Spleen (tissue), 11 donors: ENCODE measurements around the gene INHBE. TPM values are rescaled to one million over a fixed set of nuclear protein-coding genes. Genes with fewer than 3 reads are reported as not detected.

ENCODE experiments used
- DNase-seq: peaks from one replicate; pipeline ENCODE4 v3.0.0-alpha.2; 2020
- H3K27ac ChIP-seq, 8 donors: fragments of 200-600 bp; sonication (generic) in 7 of 8; 1 replicate in 4 of 8; 2 replicates in 4 of 8; pipeline versions ENCODE4 v1.5.0 to v1.8.0; 2016 to 2021; ENCODE audit warnings: inconsistent platforms in 4 of 8, mild to moderate bottlenecking in 4 of 8, moderate library complexity in 1 of 8
- H3K27me3 ChIP-seq, 7 donors: fragments of 200-600 bp; sonication (generic) in 6 of 7; replicated peaks in 1 of 7; 1 replicate in 4 of 7; 2 replicates in 3 of 7; pipeline versions ENCODE4 v1.5.0 to v1.8.0; 2016 to 2021; ENCODE audit warnings: inconsistent platforms in 3 of 7, mild to moderate bottlenecking in 1 of 7
- H3K36me3 ChIP-seq, 6 donors: fragments of 200-600 bp; sonication (generic) in 5 of 6; 1 replicate in 4 of 6; 2 replicates in 2 of 6; pipeline versions ENCODE4 v1.5.0 to v1.8.0; 2016 to 2021; ENCODE audit warnings: inconsistent platforms in 2 of 6
- H3K4me1 ChIP-seq, 6 donors: fragments of 200-600 bp; sonication (generic) in 5 of 6; 1 replicate in 3 of 6; 2 replicates in 3 of 6; pipeline versions ENCODE4 v1.5.0 to v1.8.0; 2016 to 2021; ENCODE audit warnings: inconsistent platforms in 3 of 6
- H3K4me3 ChIP-seq, 8 donors: fragments of 200-600 bp; sonication (generic) in 7 of 8; 1 replicate in 4 of 8; 2 replicates in 4 of 8; pipeline versions ENCODE4 v1.5.0 to v1.8.0; 2016 to 2021; ENCODE audit warnings: inconsistent platforms in 4 of 8, mild to moderate bottlenecking in 4 of 8, moderate library complexity in 2 of 8
- H3K9me3 ChIP-seq, 8 donors: fragments of 200-600 bp; sonication (generic) in 7 of 8; 1 replicate in 4 of 8; 2 replicates in 4 of 8; pipeline versions ENCODE4 v1.5.0 to v1.8.0; 2016 to 2021; ENCODE audit warnings: inconsistent platforms in 4 of 8
- POLR2A ChIP-seq, 3 donors: fragments of 450-650 bp; IDR thresholded peaks; one replicate each; pipeline ENCODE4 v1.5.1; 2017; ENCODE audit warnings: antibody characterized with exemption in 3 of 3, mild to moderate bottlenecking in 1 of 3
- POLR2AphosphoS5 ChIP-seq, 3 donors: sonication (generic); formaldehyde crosslinking; IDR thresholded peaks; one replicate each; pipeline ENCODE4 v1.5.1; 2017; ENCODE audit warnings: antibody characterized with exemption in 3 of 3
- WGBS, 5 donors: extraction: QIAGEN DNeasy Blood & Tissue Kit in 3 of 5; methylation state at CpG; one replicate each; pipeline versions ENCODE4 v1.1.5 to v1.1.7; 2013 to 2018; 5-methylcytosine and 5-hydroxymethylcytosine counted together
- intact Hi-C: fragments of 100-400 bp; cut with DNase I; formaldehyde crosslinking; loops from one replicate; pipeline ENCODE4 v1.15.0; 2023; ENCODE audit warnings: low total_unique reads
- polyA plus RNA-seq, 3 donors: library from polyadenylated mRNA; stranded (reverse); fragments of 200-250 nt; gene quantifications; one replicate each; pipeline ENCODE4 v1.2.1, GENCODE V29; 2013
- total RNA-seq, 7 donors: library from RNA; depleted of rRNA in 3 of 7; stranded (reverse); fragments of >200 nt in 3 of 7; fragmentation: NEBNext Ultra II Directional in 4 of 7; extraction: Animal tissue kit (Norgen Biotek cat#: 25700) in 4 of 7; gene quantifications; one replicate each; pipeline versions ENCODE4 v1.1.0 to v1.2.1, GENCODE V29; 2016 to 2021
- TF ChIP-seq, protein P1 (sequence below), 11 experiments: fragments of 200-600 bp in 7 of 11; fragments of 450-650 bp in 4 of 11; sonication (generic) in 4 of 11; IDR thresholded peaks in 8 of 11; conservative IDR thresholded peaks in 3 of 11; 1 replicate in 7 of 11; 2 replicates in 4 of 11; pipeline versions ENCODE4 v1.4.0 to v1.8.0; 2016 to 2021; ENCODE audit warnings: antibody characterized with exemption in 11 of 11, inconsistent platforms in 4 of 11, mild to moderate bottlenecking in 1 of 11
- donor health status: healthy with polysubstance abuse.
- donor health status: DM: no; HTN: no; CAD: no; lungs with moderate emphysema.
- donor health status: DM: no; HTN: no; CAD: no.
- donor health status: Bipolar disorder and iron deficiency.
- donor health status: healthy.
- donor health status: DM: no; HTN: no; CAD: no.
- donor health status: DM: yes; HTN: yes; CAD: no.

INHBE gene
- total and polyA plus RNA-seq, 10 donors = 0.02 TPM; not detected in 9

DNA sequence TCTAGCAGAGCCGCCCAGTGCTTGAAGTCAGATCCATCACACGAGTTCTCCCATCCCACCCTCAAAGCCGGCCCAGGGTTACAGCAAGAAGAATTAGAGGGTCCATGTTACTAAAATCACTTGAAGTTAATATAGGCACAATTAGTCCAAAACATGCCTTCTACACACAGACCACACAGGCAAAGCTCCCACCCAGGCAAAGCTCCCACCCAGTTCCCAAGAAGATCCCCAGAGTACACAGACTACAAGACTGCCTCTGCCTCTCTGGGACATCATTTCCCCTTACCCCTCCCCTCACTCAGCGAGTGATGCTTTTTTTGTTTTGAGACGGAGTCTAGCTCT lies 7.8 kb downstream of the INHBE start:
- peaks cover 0 to 18% (median 0%) of the 10 kb centered on the region in 6 donors for H3K36me3 ChIP-seq
- peaks cover 0 to 29% (median 13%) of the 10 kb centered on the region in 7 donors for H3K27me3 ChIP-seq
- WGBS, 5 donors = 19 to 37% (median 30%) methylated on average over 4 to 5 of the region's 5 CpGs
- H3K9me3 ChIP-seq = no peaks in the 10 kb centered on the region
- TF ChIP-seq POLR2A (IDR thresholded peaks at IDR 0.05) = no peak
- TF ChIP-seq, protein P1, sequence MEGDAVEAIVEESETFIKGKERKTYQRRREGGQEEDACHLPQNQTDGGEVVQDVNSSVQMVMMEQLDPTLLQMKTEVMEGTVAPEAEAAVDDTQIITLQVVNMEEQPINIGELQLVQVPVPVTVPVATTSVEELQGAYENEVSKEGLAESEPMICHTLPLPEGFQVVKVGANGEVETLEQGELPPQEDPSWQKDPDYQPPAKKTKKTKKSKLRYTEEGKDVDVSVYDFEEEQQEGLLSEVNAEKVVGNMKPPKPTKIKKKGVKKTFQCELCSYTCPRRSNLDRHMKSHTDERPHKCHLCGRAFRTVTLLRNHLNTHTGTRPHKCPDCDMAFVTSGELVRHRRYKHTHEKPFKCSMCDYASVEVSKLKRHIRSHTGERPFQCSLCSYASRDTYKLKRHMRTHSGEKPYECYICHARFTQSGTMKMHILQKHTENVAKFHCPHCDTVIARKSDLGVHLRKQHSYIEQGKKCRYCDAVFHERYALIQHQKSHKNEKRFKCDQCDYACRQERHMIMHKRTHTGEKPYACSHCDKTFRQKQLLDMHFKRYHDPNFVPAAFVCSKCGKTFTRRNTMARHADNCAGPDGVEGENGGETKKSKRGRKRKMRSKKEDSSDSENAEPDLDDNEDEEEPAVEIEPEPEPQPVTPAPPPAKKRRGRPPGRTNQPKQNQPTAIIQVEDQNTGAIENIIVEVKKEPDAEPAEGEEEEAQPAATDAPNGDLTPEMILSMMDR (IDR thresholded peaks at IDR 0.05 in 8 of 11, conservative IDR thresholded peaks at IDR 0.05 in 3 of 11) = peak in 3 of 11 experiments; percentile 38 to 65 (median 52)
- no peak for TF ChIP-seq POLR2AphosphoS5 (IDR thresholded peaks at IDR 0.05)
- no peak for DNase-seq
- intact Hi-C loops = no loop called here
- peak overlapping the region in 5 of 8 donors; percentile 55 to 91 (median 68) for H3K4me3 ChIP-seq
- peak overlapping the region in 3 of 8 donors; percentile 68 to 78 (median 77) for H3K27ac ChIP-seq
- H3K4me1 ChIP-seq = peaks cover 31 to 53% (median 43%) of the 10 kb centered on the region in 6 donors

DNA sequence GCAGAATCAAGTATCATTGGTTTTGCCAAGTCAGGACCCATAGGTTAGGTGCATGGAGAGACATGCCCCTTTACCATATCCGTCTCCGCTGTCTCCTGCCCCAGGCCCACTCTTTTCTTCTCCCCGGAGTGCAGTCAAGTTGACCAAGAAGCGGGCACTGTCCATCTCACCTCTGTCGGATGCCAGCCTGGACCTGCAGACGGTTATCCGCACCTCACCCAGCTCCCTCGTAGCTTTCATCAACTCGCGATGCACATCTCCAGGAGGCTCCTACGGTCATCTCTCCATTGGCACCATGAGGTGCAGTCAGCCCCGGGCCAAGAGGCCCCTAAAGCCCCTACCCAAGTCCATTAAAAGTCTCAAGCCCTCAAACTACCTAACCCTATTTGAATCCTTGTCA lies 9.5 kb downstream of the INHBE start:
- H3K27me3 ChIP-seq = peaks cover 0 to 29% (median 13%) of the 10 kb centered on the region in 7 donors
- H3K36me3 ChIP-seq = peaks cover 0 to 35% (median 11%) of the 10 kb centered on the region in 6 donors
- peak; percentile 66 for DNase-seq
- intact Hi-C loops = no loop called here
- no peak overlapping the region for H3K4me3 ChIP-seq
- TF ChIP-seq POLR2A (IDR thresholded peaks at IDR 0.05) = no peak
- TF ChIP-seq, protein P1 (IDR thresholded peaks at IDR 0.05 in 8 of 11, conservative IDR thresholded peaks at IDR 0.05 in 3 of 11) = no peak
- TF ChIP-seq POLR2AphosphoS5 (IDR thresholded peaks at IDR 0.05) = no peak
- no peaks in the 10 kb centered on the region for H3K9me3 ChIP-seq
- H3K4me1 ChIP-seq = peaks cover 24 to 49% (median 35%) of the 10 kb centered on the region in 6 donors
- no peak overlapping the region for H3K27ac ChIP-seq
- WGBS, 5 donors = 92 to 97% (median 95%) methylated on average over 12 of the region's 12 CpGs

DNA sequence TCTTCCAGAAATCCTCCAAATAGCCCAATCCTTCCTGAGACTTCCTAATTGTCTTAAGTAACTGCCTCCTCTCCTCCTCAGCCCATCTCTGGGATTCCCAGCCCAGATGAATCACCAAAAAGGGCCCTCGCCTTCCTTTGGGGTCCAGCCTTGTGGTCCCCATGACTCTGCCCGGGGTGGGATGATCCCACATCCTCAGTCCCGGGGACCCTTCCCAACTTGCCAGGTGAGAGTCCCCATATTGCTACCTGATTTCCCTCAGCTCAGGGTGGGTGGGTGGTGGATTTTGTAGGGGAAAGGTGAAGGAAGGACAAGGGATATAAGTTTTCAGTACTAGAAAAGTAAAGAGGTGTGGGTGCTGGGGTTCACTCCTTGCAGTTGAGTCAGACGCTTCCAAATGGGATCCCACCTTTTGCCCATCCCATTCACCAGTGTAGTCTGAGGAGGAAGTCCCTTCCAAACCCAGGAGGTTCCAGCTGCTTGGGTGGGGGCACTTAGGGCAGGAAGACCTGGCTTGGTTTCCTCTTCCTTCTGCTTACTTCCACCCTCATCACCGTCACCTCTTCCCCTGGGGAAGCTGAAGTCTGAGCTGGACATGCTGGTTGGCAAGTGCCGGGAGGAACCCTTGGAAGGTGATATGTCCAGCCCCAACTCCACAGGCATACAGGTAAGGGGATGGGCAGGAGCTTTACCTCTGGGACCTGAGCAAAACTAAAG lies 10.1 kb downstream of the INHBE start:
- no peak for TF ChIP-seq POLR2A (IDR thresholded peaks at IDR 0.05)
- no peak for TF ChIP-seq POLR2AphosphoS5 (IDR thresholded peaks at IDR 0.05)
- TF ChIP-seq, protein P1 (IDR thresholded peaks at IDR 0.05 in 8 of 11, conservative IDR thresholded peaks at IDR 0.05 in 3 of 11) = no peak
- DNase-seq = peak; percentile 58
- Histone ChIP-seq H3K27ac (no peak overlapping the region), H3K4me1 (peaks cover 20 to 49% (median 32%) of the 10 kb centered on the region in 6 donors), H3K9me3 (no peaks in the 10 kb centered on the region), H3K36me3 (peaks cover 0 to 41% (median 18%) of the 10 kb centered on the region in 6 donors), H3K4me3 (no peak overlapping the region), H3K27me3 (peaks cover 0 to 23% (median 13%) of the 10 kb centered on the region in 7 donors)
- intact Hi-C loops = no loop called here
- 70 to 79% (median 72%) methylated on average over 6 of the region's 6 CpGs for WGBS, 5 donors

DNA sequence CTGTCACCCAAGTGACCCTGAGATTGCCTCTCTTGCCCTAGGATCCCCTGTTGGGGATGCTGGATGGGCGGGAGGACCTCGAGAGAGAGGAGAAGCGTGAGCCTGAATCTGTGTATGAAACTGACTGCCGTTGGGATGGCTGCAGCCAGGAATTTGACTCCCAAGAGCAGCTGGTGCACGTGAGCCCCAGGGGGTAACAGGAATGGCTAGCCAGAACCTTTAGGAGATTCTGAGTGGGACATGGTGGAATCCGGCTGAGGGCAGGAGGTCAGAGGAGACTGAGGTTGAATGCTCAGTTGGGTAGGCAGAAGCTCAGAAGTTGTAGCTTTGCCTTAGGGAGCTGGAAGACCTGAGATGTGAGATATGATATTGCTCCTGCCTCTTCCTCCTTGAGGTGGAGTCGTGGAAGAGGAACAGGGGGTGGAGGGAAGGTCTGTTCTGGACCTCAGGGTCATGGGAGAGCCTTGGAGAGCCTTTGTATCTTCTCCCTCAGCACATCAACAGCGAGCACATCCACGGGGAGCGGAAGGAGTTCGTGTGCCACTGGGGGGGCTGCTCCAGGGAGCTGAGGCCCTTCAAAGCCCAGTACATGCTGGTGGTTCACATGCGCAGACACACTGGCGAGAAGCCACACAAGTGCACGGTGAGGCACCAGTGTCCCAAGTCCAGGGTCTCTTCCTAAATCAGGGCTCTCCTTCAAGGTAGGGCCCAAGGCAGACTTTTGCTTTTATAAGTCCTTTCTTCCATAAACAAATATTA lies 10.8 kb downstream of the INHBE start:
- WGBS, 5 donors = 75 to 78% (median 77%) methylated on average over 14 of the region's 14 CpGs
- peak; percentile 28 to 40 (median 37) for TF ChIP-seq POLR2AphosphoS5 (IDR thresholded peaks at IDR 0.05)
- no peak for TF ChIP-seq POLR2A (IDR thresholded peaks at IDR 0.05)
- no peak overlapping the region for H3K27ac ChIP-seq
- peak; percentile 76 for DNase-seq
- peaks cover 0 to 48% (median 25%) of the 10 kb centered on the region in 6 donors for H3K36me3 ChIP-seq
- peaks cover 0 to 16% (median 10%) of the 10 kb centered on the region in 7 donors for H3K27me3 ChIP-seq
- no peaks in the 10 kb centered on the region for H3K9me3 ChIP-seq
- intact Hi-C loops = no loop called here
- H3K4me1 ChIP-seq = peaks cover 14 to 49% (median 28%) of the 10 kb centered on the region in 6 donors
- H3K4me3 ChIP-seq = no peak overlapping the region
